ENCODE data around the gene SLC6A11. TPM values are rescaled to one million over a fixed set of nuclear protein-coding genes. Genes with fewer than 3 reads are reported as not detected.

SLC6A11 gene
- total and polyA plus RNA-seq, 9 of the 15 experiments (the other 6 are each of a cell fraction or from before 2014, with no cell fraction given), result 0.04 TPM; not detected in 8

- TF ChIP-seq SNIP1 (IDR thresholded peaks at IDR 0.05; ENCODE audit: low read depth), result no peak
- TF ChIP-seq THRB (CRISPR knock-in tag; conservative IDR thresholded peaks at IDR 0.05), result no peak
- no peak for TF ChIP-seq TEAD2 (tag; IDR thresholded peaks at IDR 0.05)
- no peak for TF ChIP-seq ARID3B (CRISPR knock-in tag; IDR thresholded peaks at IDR 0.05; ENCODE audit: borderline replicate concordance)
- TF ChIP-seq ZNF696 (CRISPR knock-in tag; conservative IDR thresholded peaks at IDR 0.05), result no peak
- TF ChIP-seq POLR2A (conservative IDR thresholded peaks at IDR 0.05), result no peak
- no peak for TF ChIP-seq DPF2 (IDR thresholded peaks at IDR 0.05)
- TF ChIP-seq RBM15 (IDR thresholded peaks at IDR 0.05; ENCODE audit: insufficient read depth, low read length), result no peak
Observed at GRCh38 chr3:10804183-10804648, 11.8 kb upstream of the SLC6A11 start (continued).

GRCh38 chr3:10806006-10806405 lies 10.0 kb upstream of the SLC6A11 start:
- no peak overlapping the region for H3K27ac ChIP-seq (ENCODE audit: extremely low read depth, low read depth, low read length)
- no peaks in the 10 kb centered on the region for H3K9me1 ChIP-seq (ENCODE audit: control insufficient read depth, insufficient read depth, low read length)
- DNase-seq (ENCODE audit: extremely low read depth in 1 of 4, low spot score in 3 of 4) (no peak), ATAC-seq (no peak), FAIRE-seq (no peak)
- no peaks in the 10 kb centered on the region for H3K36me3 ChIP-seq (ENCODE audit: control insufficient read depth, insufficient read depth, low read length)
- H3K79me2 ChIP-seq (ENCODE audit: control insufficient read depth, insufficient read depth, low read length), result no peaks in the 10 kb centered on the region
- H2AFZ ChIP-seq (ENCODE audit: low read depth, low read length), result no peak overlapping the region
- no peaks in the 10 kb centered on the region for H3K27me3 ChIP-seq (ENCODE audit: control insufficient read depth in 2 of 2, insufficient read depth in 2 of 2, low read length in 2 of 2)
- H4K20me1 ChIP-seq (replicated peaks; ENCODE audit: control insufficient read depth, insufficient read depth, low read length), result no peaks in the 10 kb centered on the region
- no peak overlapping the region for H3K9ac ChIP-seq (ENCODE audit: insufficient read depth in 1 of 2, low read depth in 2 of 2, low read length in 2 of 2)
- H3K4me3 ChIP-seq, result no peak overlapping the region
- intact Hi-C loops (cut with micrococcal nuclease) (no loop called here), in situ Hi-C loops (cut with MboI) (no loop called here)
- no peak overlapping the region for H3K4me2 ChIP-seq (ENCODE audit: insufficient read depth, low read length)
- H3K4me1 ChIP-seq (replicated peaks in 1 of 2; ENCODE audit: control insufficient read depth in 2 of 2, insufficient read depth in 2 of 2, low read length in 2 of 2), result no peaks in the 10 kb centered on the region
- POLR2A ChIA-PET, result interaction anchor here (0.7 kb wide), 2 partner anchors 14 to 43 kb away, joined by 3 read pairs; no protein-coding TSS in a partner anchor
- CTCF ChIA-PET (ENCODE audit: low intra/inter-chr PET ratio), result no interaction called here
- 0% methylated on average over 4 of the region's 4 CpGs for WGBS (ENCODE audit: insufficient coverage, low coverage, missing lambda C conversion rate)
- TF ChIP-seq HSF4 (CRISPR knock-in tag; IDR thresholded peaks at IDR 0.05; ENCODE audit: borderline replicate concordance), result no peak
- no peak for TF ChIP-seq ELK1 (CRISPR knock-in tag; IDR thresholded peaks at IDR 0.05)
- TF ChIP-seq BMI1 (IDR thresholded peaks at IDR 0.05; ENCODE audit: low read length), result no peak
- no peak for TF ChIP-seq RHOXF2B (CRISPR knock-in tag; conservative IDR thresholded peaks at IDR 0.05)
- no peak for TF ChIP-seq VEZF1 (CRISPR knock-in tag; IDR thresholded peaks at IDR 0.05)
- TF ChIP-seq RBM39 (optimal IDR thresholded peaks at IDR 0.05; ENCODE audit: low read depth, low read length), result no peak
- TF ChIP-seq ZBTB1 (CRISPR knock-in tag; IDR thresholded peaks at IDR 0.05; ENCODE audit: borderline replicate concordance, low read depth), result no peak
- TF ChIP-seq PTBP1 (IDR thresholded peaks at IDR 0.05; ENCODE audit: low read depth, low read length), result no peak
- TF ChIP-seq COPS2 (conservative IDR thresholded peaks at IDR 0.05), result no peak
- TF ChIP-seq MED1 (CRISPR knock-in tag; IDR thresholded peaks at IDR 0.05; ENCODE audit: borderline replicate concordance), result no peak
- H3K9me3 ChIP-seq (replicated peaks; ENCODE audit: control insufficient read depth, insufficient read depth, low read depth, low read length), result no peaks in the 10 kb centered on the region
- BruUV-seq (replicated peaks), result no TSS peak

Data from K562 (cell line).